HCEC 1CT (cell line): ENCODE data around the gene ID4.
"Not testable (repeated sequence)": the region's sequence is repeated elsewhere in the genome, so short reads cannot be mapped to it uniquely, and the experiment has no call there.

ENCODE experiments used
- DNase-seq: peaks from one replicate; pipeline ENCODE4 v3.0.0-alpha.2; 2017

ID4 gene

DNA sequence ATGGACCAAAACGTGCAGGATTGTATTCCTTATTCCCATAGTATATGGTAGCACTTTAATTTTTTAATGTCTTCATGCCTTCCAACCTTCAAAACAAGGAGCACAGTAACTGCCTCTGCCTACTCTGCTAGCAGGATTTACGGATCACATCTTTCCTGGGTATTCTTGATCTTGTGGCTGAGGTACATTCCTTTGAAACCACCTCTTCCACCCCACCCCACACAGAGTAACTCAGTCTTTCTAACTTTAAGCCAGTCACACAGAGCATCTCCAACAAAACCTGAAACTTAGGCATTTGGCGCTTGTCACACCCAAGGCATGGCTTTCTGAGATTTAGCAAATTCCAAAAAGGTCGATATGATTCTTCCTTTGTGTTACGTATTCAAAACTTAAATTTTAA, 2.3 kb upstream of the ID4 start:
- DNase-seq = no peak

DNA sequence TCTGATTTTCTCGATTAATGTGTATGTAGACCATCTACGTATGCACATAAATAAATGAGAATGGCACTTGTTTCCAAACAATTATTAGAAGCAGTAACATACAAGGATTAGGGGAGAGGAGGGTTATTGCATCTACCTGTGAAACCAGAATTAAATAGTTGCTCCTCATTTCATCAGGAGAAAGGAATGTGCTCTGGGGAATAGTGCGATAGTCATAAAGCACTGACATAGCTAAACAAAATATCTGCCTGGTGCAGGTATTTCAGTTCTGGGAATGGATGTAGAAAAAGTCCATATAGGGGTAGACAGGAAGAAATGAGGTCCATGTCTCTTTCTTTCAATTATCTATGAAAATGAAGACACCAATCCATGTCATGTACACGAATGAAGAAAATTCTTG, 1.6 kb upstream of the ID4 start:
- DNase-seq = no peak

DNA sequence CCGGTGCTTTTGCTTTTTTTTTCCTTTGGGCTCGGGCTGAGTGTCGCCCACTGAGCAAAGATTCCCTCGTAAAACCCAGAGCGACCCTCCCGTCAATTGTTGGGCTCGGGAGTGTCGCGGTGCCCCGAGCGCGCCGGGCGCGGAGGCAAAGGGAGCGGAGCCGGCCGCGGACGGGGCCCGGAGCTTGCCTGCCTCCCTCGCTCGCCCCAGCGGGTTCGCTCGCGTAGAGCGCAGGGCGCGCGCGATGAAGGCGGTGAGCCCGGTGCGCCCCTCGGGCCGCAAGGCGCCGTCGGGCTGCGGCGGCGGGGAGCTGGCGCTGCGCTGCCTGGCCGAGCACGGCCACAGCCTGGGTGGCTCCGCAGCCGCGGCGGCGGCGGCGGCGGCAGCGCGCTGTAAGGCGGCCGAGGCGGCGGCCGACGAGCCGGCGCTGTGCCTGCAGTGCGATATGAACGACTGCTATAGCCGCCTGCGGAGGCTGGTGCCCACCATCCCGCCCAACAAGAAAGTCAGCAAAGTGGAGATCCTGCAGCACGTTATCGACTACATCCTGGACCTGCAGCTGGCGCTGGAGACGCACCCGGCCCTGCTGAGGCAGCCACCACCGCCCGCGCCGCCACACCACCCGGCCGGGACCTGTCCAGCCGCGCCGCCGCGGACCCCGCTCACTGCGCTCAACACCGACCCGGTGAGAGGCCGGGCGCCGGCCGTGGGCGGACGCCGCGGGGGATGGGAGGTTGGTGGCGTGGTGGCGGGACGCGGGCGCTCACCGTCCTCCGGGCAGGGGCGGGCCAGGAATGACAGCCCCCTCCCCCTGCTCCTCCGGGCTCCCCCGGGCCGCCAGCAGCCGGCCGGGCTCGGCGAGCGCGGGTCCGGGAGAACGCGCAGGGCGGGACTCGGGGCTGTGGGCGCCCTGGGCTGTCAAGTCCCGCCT, 606 bp downstream of the ID4 start:
- DNase-seq = no peak

DNA sequence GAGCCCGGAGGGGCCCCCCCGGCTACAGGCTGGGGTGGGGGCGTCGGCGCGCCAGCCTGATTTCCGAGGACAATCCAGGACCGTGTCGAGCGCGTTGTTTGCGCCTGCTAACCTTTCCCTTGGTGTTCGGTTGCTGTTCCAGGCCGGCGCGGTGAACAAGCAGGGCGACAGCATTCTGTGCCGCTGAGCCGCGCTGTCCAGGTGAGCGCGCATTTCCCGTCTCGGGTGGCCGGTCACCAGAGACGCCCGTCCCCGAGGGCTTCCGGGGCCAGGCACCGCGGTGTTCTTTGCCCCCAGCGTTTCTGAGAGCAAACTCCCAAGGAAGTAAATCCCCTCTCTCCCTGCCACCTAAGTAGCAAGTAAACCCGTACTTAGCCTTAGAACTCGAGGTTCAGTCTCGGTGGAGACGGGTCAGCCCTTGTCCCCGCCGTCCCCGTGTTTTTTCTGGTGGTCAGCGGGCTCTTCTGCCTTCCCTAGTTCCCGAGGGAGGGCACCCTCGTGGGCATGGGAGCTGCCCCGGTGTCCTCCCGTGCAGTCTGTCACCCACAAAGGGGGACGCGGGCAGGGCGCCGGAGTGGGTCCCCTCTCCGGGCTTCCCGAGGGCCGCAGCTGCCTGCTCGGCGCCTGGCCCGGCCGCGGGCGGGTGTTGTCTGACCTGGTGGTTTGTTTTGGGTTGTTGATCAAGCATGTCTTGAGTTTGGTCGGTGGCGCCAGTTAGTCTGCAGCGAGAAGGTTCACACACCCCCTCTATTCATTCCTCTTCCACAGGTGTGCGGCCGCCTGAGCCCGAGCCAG, 1.5 kb downstream of the ID4 start:
- DNase-seq = no peak

DNA sequence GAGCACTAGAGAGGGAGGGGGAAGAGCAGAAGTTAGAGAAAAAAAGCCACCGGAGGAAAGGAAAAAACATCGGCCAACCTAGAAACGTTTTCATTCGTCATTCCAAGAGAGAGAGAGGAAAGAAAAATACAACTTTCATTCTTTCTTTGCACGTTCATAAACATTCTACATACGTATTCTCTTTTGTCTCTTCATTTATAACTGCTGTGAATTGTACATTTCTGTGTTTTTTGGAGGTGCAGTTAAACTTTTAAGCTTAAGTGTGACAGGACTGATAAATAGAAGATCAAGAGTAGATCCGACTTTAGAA, 2.0 kb downstream of the ID4 start:
- DNase-seq = no peak

DNA sequence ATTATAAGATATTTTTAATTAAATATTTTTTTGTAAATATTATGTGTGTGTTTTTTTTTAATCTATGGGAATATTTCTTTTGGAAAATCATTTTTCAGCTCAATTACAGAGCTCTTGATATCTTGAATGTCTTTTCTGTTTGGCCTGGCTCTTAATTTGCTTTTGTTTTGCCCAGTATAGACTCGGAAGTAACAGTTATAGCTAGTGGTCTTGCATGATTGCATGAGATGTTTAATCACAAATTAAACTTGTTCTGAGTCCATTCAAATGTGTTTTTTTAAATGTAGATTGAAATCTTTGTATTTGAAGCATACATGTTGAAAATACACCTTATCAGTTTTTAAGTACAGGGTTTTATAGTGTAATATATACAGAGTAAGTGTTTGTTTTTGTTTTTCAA, 2.6 kb downstream of the ID4 start:
- no peak for DNase-seq

DNA sequence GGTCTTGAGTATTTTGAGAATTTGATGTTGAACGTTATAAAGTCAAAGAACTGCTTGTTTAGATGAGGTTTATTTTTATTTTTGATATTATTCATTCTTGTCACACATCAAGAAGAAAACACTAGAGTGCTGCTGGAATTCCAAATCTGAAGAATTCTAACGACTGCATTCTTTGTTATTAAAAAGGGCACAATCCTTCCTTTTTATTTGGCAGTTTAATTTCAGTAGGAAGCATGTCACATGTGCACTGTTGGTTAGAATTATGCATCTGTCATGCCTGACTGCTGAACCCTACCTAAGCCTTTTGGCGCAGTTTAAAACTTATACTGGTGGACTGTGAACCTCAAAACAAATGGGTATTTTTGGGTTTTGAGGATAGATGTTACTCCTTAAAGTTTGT, 4.0 kb downstream of the ID4 start:
- DNase-seq = no peak

DNA sequence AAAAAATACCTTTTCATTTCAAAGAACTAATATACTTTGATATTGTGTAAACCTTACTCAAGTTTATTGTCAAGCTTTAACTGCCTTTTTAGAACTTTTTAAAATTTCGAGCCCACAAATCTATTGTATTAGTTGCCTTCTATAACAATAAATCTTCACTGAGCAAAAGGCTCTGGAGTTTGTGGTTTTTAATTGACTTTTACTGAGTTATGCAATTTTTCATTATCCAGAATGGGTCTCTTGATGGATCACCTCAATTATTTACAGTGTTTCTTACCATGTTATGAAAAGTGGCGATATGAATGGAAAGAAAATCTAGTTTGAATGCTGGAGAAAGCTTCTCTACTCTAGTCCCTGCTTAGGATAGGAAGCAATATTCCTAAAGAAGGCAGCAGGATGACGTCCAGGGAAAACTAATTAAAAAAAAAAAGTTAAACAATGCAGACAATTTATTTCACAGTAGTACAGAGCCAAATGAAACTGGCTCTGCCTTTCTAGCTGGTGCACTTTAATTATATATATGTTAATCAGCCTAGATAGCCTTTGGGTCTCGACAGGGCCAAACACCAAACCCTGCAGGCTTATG, 5.0 kb downstream of the ID4 start:
- DNase-seq = no peak

DNA sequence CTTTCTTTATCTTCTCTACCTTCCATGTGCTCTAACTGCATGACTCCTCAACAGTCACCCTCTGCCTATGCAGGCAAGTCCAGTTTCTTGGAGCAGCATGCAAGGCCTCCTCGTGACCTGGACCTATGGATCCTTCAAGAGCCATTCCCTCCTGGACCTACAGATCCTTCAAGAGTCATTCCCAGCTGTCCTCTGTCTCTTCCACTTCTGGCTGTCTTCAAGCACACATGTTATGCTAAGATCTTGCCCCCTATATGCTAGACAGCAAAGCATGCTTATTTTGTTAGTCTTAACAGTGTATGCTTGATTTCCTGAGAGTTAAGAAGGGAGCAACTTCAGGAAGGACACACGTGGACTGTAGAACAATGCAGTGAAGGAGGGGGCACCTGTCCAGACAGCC, 7.5 kb downstream of the ID4 start:
- DNase-seq = no peak

DNA sequence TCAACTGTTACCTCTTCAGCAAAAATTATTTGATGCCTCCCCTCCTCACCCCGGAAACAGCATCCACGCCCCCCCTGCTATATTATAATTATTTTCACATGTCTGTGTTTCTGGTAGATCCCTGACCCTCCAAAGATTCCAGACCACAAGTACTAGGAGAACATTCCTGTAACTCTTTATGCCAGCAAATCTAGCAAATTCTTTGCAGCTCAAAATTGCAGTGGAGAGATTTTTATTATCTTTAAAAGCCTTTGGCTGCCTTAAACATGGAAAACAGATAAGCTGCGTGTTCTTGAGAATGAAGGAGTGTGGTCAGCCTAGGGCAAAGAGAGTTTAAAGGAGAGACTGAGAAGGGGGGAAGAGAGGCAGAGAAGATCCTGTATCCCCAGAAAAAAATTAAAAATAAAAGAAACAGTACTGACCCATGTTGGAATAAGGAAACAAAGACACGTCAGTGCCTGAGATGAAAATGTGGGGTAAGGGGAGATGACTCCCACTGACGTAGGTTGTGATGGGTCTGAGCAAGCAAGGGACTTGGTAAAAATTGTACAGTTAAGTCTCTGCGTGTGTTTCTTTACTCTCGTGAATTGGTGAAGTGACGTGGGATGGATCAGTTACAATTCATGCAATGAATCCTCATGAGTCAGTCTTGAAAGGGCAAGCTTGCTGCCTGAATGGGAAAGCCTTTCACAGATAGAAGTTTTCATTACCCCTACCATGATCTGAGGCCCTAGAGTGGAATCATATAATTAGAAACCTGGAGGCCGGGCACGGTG, 8.3 kb downstream of the ID4 start:
- no peak for DNase-seq

DNA sequence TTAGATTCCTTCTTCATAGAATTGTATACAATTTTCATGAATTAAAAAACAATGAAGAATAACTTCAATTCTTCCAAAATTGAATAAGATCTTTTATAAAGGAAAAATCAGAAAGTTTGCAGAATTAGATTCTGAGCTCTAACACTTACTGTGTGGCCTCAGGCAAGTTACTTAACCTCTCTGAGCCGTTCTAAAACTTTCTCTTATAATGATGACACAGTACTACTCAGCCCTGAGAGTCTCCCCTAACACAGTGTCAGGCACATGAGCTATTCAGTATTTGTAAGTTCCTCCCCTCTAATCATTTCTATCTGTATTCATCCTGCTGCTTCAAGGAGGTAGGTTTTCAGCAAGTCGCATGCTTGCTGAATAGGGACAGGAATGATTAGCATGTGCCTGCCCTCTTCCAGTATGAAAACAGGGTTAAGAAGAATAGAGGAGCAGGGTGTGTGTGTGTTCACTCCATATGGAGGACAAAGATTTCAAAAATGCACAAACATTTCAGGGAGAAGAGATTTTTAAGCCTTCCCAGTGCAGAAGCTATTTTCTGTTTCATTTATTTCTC, 11.4 kb downstream of the ID4 start:
- DNase-seq = no peak

DNA sequence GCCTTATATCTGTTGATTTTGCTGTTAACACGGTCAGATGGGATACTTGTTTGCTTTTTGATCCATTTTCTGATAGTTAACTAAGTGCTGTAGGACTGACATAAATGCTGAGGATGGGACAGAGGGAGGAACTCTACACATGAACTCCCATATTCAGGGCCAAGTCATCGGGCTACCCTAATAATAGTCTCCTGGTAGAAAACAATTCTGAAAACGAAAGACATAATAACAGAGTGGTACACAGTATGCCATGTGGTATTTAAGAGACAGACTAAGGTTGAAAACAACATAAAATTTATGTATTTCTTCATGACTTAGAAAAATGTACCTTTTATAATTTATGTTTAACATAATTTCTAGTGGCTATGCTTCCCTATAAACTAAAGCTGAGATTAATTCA, 12.0 kb downstream of the ID4 start:
- no peak for DNase-seq

DNA sequence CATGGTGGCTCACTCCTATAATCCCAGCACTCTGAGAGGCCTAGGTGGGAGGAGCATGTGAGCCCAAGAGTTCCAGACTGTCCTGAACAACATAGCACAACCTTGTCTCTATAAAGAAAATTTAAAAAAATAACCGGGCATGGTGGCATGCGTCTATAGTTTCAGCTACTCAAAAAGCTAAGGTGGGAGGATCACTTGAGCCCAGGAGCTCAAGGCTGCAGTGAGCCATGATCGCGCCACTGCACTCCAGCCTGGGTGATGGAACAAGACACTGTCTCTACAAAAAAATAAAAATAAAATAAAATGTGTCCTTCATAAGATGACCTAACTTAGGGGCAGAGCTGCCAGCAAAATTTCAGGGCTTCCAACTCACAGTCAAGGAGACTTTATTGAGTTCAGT, 12.6 kb downstream of the ID4 start:
- no peak for DNase-seq

DNA sequence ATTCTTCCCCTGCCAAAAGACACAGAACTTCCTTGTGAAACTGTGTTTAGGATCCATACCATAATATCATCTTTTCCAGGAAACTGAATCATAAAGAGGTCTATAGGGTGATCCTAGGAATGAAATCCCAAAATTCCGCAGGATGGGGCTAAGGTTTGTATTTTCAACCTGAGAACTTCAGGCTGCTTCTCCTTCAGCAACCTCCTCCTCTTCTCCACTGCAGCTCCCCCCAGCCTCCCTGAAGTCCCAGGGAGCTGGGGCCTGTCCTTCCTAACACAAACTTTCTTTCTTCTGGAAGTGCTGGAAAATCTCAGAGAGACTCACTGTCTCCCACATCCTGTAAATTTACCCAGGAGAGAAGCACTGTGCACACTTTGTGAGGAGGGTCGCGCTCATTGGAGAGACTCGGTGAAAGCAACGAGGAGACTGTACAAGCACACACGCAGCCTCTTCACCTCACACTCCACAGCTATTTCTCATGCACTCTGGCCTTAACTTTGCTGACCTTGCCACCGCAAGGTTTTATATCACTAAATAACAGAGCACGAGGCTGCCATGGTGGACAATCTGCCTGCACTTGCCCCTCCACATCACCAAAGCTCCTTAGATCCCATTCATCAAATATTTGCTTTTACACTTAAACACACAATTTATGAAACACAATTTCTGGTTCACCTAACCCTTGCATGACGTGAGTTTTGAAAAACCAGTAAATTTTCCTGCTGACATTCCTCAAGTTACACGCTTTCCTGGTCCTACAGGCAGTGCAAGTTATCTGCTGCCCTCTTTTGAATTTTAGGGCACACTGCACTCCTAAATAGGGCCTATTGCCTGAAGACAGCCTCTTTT, 14.3 kb downstream of the ID4 start:
- peak; percentile 71 for DNase-seq

DNA sequence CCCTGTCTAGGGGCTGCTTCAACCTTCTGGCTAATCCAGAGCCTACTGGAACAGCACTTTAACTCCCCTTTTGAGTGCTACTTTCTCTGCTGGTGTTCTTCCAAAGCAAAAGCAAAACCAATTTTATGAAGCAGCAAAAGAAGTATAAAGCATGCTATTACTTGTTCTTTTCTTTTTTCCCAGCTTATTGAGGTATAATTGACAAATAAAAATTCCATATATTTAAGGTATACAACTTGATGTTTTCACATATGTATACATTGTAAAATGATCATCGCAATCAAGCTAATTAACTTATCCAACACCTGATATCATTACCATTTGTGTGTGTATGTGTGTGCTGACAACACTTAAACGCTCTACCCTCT, 14.9 kb downstream of the ID4 start:
- DNase-seq = no peak

DNA sequence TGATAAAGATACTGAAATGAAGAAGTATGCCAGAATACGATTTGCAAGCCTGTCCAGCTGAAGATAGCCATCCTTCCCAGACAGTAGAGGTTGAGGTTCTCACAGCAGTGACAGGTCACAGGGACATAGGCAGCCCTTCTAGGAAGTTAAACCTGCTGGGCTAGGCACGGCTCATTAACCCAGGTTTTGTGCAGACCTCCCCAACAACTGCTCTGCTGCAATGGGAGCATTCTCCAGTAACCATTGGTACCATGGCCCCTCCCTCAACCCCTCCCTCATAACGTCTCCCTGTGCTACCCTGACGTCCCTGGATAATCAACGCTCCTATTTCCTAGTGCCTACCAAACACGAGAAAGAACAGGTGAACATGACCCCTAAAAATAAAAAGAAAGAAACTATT, 15.8 kb downstream of the ID4 start:
- no peak for DNase-seq

DNA sequence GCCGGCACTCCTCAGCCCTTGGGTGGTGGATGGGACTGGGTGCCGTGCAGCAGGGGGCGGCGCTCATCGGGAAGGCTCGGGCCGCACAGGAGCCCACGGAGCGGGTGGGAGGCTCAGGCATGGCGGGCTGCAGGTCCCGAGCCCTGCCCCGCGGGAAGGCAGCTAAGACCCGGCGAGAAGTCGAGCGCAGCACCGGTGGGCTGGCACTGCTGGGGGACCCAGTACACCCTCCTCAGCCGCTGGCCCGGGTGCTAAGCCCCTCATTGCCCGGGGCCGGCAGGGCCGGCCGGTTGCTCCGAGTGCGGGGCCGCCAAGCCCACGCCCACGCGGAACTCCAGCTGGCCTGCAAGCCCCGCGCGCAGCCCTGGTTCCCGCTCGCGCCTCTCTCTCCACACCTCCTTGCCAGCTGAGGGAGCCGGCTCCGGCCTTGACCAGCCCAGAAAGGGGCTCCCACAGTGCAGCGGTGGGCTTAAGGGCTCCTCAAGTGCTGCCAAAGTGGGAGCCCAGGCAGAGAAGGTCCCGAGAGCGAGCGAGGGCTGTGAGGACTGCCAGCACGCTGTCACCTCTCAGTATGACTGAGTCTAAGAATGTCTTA, 17.3 kb downstream of the ID4 start:
- DNase-seq = not testable (repeated sequence)

DNA sequence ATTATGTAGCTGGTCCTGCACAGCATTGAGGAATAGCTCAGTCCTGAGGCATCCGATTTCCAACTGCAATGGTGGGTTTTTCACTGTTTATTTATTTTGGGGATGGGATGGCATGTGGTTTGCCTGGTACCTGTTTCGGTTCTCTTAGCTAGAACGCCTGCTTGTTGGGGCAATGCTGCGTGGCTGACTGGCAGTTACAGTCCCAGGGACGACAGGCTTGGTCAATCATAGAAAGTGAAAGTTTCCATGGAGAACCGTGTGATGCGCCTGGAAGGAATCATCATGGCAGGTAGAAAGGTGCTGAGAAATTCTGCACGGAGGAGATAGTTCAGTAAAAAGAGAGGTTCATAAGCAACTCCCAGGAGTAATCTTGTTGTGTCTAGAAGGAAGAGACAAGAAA, 18.4 kb downstream of the ID4 start:
- DNase-seq = no peak

DNA sequence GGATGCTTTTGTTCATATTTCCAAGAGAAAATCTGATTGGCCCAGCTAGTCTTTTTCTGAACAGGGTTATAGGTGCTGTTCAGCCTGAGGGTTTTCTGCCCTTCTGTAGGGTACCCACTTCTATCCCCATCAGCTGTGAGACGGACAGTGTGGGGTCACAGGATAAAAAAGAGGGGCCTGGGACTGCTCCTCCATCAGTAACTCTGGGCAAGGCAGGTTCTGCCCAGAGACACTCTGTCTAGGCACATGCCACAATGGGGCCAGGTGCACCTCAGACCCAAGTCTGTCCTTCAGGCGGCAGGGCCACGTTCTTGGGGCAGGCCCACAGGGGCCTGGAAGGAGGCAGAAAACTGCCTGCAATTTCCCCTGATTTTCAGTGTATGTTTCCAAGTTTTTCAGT, 20.0 kb downstream of the ID4 start:
- DNase-seq = no peak

DNA sequence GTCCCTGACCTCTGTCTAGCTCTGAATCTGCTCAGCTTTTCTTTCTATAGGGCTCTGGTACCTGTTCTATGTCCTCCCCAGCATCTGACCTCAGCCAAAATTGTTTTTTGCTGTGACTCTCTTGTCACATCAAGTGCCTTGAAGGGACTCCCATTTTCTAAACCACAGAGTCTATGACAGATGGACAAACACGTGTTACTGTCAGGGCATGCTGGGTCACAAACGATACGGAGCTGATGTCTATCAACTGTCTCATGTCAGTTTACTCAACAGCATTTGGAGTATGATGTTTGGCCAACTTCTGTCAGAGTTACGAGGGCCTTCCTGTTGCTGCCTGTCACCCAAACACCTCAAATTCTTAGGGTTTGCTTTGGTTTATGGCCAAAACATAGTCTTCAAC, 20.5 kb downstream of the ID4 start:
- DNase-seq = no peak

DNA sequence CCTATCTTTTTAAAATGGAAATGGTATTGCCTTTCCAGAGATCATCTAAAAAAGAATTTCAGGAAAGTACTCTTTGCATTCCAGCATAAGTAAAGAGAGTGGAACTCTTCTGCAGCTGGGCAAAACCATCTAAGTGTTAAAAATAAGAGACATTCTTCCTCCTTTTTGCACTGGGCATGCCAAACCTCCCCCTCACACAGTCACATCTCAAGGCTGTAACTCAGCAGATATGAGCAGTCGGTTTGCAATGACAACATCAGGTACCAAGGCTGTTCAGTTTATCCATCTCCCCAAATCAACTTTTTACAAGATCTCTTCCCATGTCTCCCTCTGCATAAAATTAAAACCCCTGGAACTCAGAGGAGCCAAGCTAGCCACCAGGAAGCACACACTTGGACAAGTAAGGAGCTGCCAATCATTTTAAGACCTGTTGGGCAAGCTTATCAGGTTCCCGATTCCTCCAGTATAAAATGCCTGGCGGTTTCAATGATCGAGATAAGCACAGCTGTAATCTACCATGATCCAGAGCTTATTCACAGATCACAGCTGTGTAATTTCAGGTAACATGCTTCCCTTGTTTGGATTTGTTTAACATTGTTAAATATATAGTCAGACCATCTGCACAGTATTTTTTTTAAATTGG, 23.2 kb downstream of the ID4 start:
- DNase-seq = no peak
